GM19438 (cell line): Measurements from ENCODE around the gene TMEM145.
"Not testable (repeated sequence)": the region's sequence is repeated elsewhere in the genome, so short reads cannot be mapped to it uniquely, and the experiment has no call there.

Experiments used
- ATAC-seq: cut with Tn5 transposase; IDR thresholded peaks from one replicate; pipeline ENCODE4 v1.9.1; 2021; ENCODE audit warnings: low read depth; ENCODE audit not compliant: unreplicated experiment

Gene TMEM145

GRCh38 chr19:42311657-42312056 lies 1.5 kb upstream of the TMEM145 start:
- ATAC-seq, result no peak

- no peak for ATAC-seq
Measured at GRCh38 chr19:42312370-42312769, 739 bp upstream of the TMEM145 start.

- ATAC-seq, result no peak
Measured at GRCh38 chr19:42313840-42314755, 989 bp downstream of the TMEM145 start.

GRCh38 chr19:42315024-42315423 lies 1.9 kb downstream of the TMEM145 start:
- ATAC-seq, result no peak

GRCh38 chr19:42316223-42317211 lies 3.4 kb downstream of the TMEM145 start:
- ATAC-seq, result no peak

GRCh38 chr19:42317535-42317934 lies 4.4 kb downstream of the TMEM145 start:
- no peak for ATAC-seq

GRCh38 chr19:42322305-42322704 lies 9.2 kb downstream of the TMEM145 start:
- ATAC-seq, result no peak

- no peak for ATAC-seq
Measured at GRCh38 chr19:42323473-42323851, 10.4 kb downstream of the TMEM145 start.

GRCh38 chr19:42323852-42324654 lies 10.9 kb downstream of the TMEM145 start:
- no peak for ATAC-seq

- no peak for ATAC-seq
Measured at GRCh38 chr19:42324655-42325307, 11.7 kb downstream of the TMEM145 start.

GRCh38 chr19:42325308-42325895 lies 12.3 kb downstream of the TMEM145 start, which contains the start of gene MEGF8:
Gene MEGF8, plus strand, starts transcription at chr19:42325635. Its CDS starts 609 bp downstream, at chr19:42326244.
- ATAC-seq, result peak; percentile 87

GRCh38 chr19:42325896-42326771 lies 13.0 kb downstream of the TMEM145 start:
- peak; percentile 6 for ATAC-seq

- no peak for ATAC-seq
Measured at GRCh38 chr19:42326969-42327368, 13.9 kb downstream of the TMEM145 start.

- ATAC-seq, result no peak
Measured at GRCh38 chr19:42327381-42327780, 14.3 kb downstream of the TMEM145 start.

GRCh38 chr19:42328106-42328505 lies 15.0 kb downstream of the TMEM145 start:
- no peak for ATAC-seq

GRCh38 chr19:42328854-42329253 lies 15.7 kb downstream of the TMEM145 start:
- no peak for ATAC-seq

- ATAC-seq, result no peak
Measured at GRCh38 chr19:42330241-42330711, 17.2 kb downstream of the TMEM145 start.

- not testable (repeated sequence) for ATAC-seq
Measured at GRCh38 chr19:42331333-42331732, 18.2 kb downstream of the TMEM145 start.
